ENCODE results near the gene B3GAT3. TPM values are rescaled to one million over a fixed set of nuclear protein-coding genes. Genes with fewer than 3 reads are reported as not detected.
"Not testable (repeated sequence)": the region's sequence is repeated elsewhere in the genome, so short reads cannot be mapped to it uniquely, and the experiment has no call there.

The B3GAT3 gene
- total RNA-seq, 1 experiment from 2014 or later, result 82.5 TPM

- not testable (repeated sequence) for H3K27ac ChIP-seq; DNase-seq (ENCODE audit: low read depth in 1 of 2, low spot score in 2 of 2); H3K9me3 ChIP-seq (replicated peaks); H3K4me3 ChIP-seq; H3K27me3 ChIP-seq (replicated peaks)
- H3K36me3 ChIP-seq, result peaks cover 49% of the 10 kb centered on the region
- H3K4me1 ChIP-seq (replicated peaks), result peaks cover 16% of the 10 kb centered on the region
These were observed 28.5 kb upstream of the B3GAT3 start for GRCh38 chr11:62650283-62650682.

- no peak overlapping the region for H3K27ac ChIP-seq
- no peaks in the 10 kb centered on the region; the same call in 1 of the 2 replicates for H3K9me3 ChIP-seq (replicated peaks)
- H3K4me3 ChIP-seq, result no peak overlapping the region
- H3K27me3 ChIP-seq (replicated peaks), result no peaks in the 10 kb centered on the region
- peaks cover 56% of the 10 kb centered on the region for H3K36me3 ChIP-seq
- H3K4me1 ChIP-seq (replicated peaks), result peaks cover 20% of the 10 kb centered on the region
- no peak for DNase-seq (ENCODE audit: low read depth in 1 of 2, low spot score in 2 of 2)
These were observed 27.7 kb upstream of the B3GAT3 start for GRCh38 chr11:62649486-62649885.

- no peaks in the 10 kb centered on the region for H3K27me3 ChIP-seq (replicated peaks)
- peaks cover 61% of the 10 kb centered on the region for H3K36me3 ChIP-seq
- no peak overlapping the region for H3K4me3 ChIP-seq
- no peak for DNase-seq (ENCODE audit: low read depth in 1 of 2, low spot score in 2 of 2)
- no peak overlapping the region for H3K27ac ChIP-seq
- H3K4me1 ChIP-seq (replicated peaks), result peaks cover 15% of the 10 kb centered on the region
- no peaks in the 10 kb centered on the region; the same call in 1 of the 2 replicates for H3K9me3 ChIP-seq (replicated peaks)
These were observed 27.2 kb upstream of the B3GAT3 start for GRCh38 chr11:62648967-62649364.

- H3K36me3 ChIP-seq, result peaks cover 67% of the 10 kb centered on the region
- DNase-seq (ENCODE audit: low read depth in 1 of 2, low spot score in 2 of 2), result no peak
- H3K27me3 ChIP-seq (replicated peaks), result no peaks in the 10 kb centered on the region
- no peak overlapping the region for H3K27ac ChIP-seq
- no peak overlapping the region for H3K4me3 ChIP-seq
- no peaks in the 10 kb centered on the region; the same call in 1 of the 2 replicates for H3K9me3 ChIP-seq (replicated peaks)
- peaks cover 15% of the 10 kb centered on the region for H3K4me1 ChIP-seq (replicated peaks)
These were observed 26.6 kb upstream of the B3GAT3 start for GRCh38 chr11:62648185-62648966.

GRCh38 chr11:62647609-62648005 is 25.8 kb upstream of the B3GAT3 start:
- H3K4me1 ChIP-seq (replicated peaks), result peaks cover 15% of the 10 kb centered on the region
- no peak for DNase-seq (ENCODE audit: low read depth in 1 of 2, low spot score in 2 of 2)
- peaks cover 71% of the 10 kb centered on the region for H3K36me3 ChIP-seq
- no peak overlapping the region for H3K4me3 ChIP-seq
- no peak overlapping the region for H3K27ac ChIP-seq
- H3K9me3 ChIP-seq (replicated peaks), result no peaks in the 10 kb centered on the region
- no peaks in the 10 kb centered on the region for H3K27me3 ChIP-seq (replicated peaks)

GRCh38 chr11:62646825-62647608 is 25.2 kb upstream of the B3GAT3 start:
- H3K27ac ChIP-seq, result no peak overlapping the region
- peaks cover 15% of the 10 kb centered on the region for H3K4me1 ChIP-seq (replicated peaks)

GRCh38 chr11:62645946-62646824 is 24.4 kb upstream of the B3GAT3 start, which contains the start of gene GANAB:
Gene GANAB (minus strand): TSS chr11:62646613. CDS start chr11:62646599, 14 bp downstream.
- peak; percentile 96 to 100 for DNase-seq (ENCODE audit: low read depth in 1 of 2, low spot score in 2 of 2)
- H3K36me3 ChIP-seq, result peaks cover 80% of the 10 kb centered on the region

More at GRCh38 chr11:62646825-62647608, 25.2 kb upstream of the B3GAT3 start:
- Histone ChIP-seq H3K36me3 (peaks cover 77% of the 10 kb centered on the region), H3K4me3 (no peak overlapping the region), H3K9me3 (replicated peaks) (no peaks in the 10 kb centered on the region), H3K27me3 (replicated peaks) (no peaks in the 10 kb centered on the region)
- DNase-seq (ENCODE audit: low read depth in 1 of 2, low spot score in 2 of 2), result no peak

GRCh38 chr11:62645671-62645945 is 23.8 kb upstream of the B3GAT3 start:
- DNase-seq (ENCODE audit: low read depth in 1 of 2, low spot score in 2 of 2), result no peak
- Histone ChIP-seq H3K4me1 (replicated peaks) (peaks cover 15% of the 10 kb centered on the region), H3K36me3 (peaks cover 82% of the 10 kb centered on the region), H3K27me3 (replicated peaks) (no peaks in the 10 kb centered on the region), H3K27ac (peak overlapping the region; percentile 67; the same call in 1 of the 2 replicates), H3K9me3 (replicated peaks) (no peaks in the 10 kb centered on the region), H3K4me3 (peak overlapping the region; percentile 77)

More at GRCh38 chr11:62645946-62646824, 24.4 kb upstream of the B3GAT3 start, which contains the start of gene GANAB:
- Histone ChIP-seq H3K4me3 (peak within 1 kb of the TSS; percentile 77), H3K27ac (peak within 1 kb of the TSS; percentile 67), H3K4me1 (replicated peaks) (peaks cover 15% of the 10 kb centered on the region), H3K9me3 (replicated peaks) (no peaks in the 10 kb centered on the region), H3K27me3 (replicated peaks) (no peaks in the 10 kb centered on the region)

- Histone ChIP-seq H3K27ac (no peak overlapping the region), H3K4me1 (replicated peaks) (peaks cover 15% of the 10 kb centered on the region)
- no peak for DNase-seq (ENCODE audit: low read depth in 1 of 2, low spot score in 2 of 2)
These were observed 22.4 kb upstream of the B3GAT3 start for GRCh38 chr11:62644220-62644619.

GRCh38 chr11:62632492-62632891 is 10.7 kb upstream of the B3GAT3 start:
- no peaks in the 10 kb centered on the region for H3K27me3 ChIP-seq (replicated peaks)
- peaks cover 100% of the 10 kb centered on the region for H3K36me3 ChIP-seq
- no peaks in the 10 kb centered on the region for H3K4me1 ChIP-seq (replicated peaks)
- H3K27ac ChIP-seq, result no peak overlapping the region
- no peak for DNase-seq (ENCODE audit: low read depth in 1 of 2, low spot score in 2 of 2)
- H3K9me3 ChIP-seq (replicated peaks), result no peaks in the 10 kb centered on the region
- H3K4me3 ChIP-seq, result no peak overlapping the region

More at GRCh38 chr11:62644220-62644619, 22.4 kb upstream of the B3GAT3 start:
- Histone ChIP-seq H3K4me3 (no peak overlapping the region), H3K9me3 (replicated peaks) (no peaks in the 10 kb centered on the region), H3K27me3 (replicated peaks) (no peaks in the 10 kb centered on the region), H3K36me3 (peaks cover 77% of the 10 kb centered on the region)

GRCh38 chr11:62627713-62628112 is 5.9 kb upstream of the B3GAT3 start:
- no peak for DNase-seq (ENCODE audit: low read depth in 1 of 2, low spot score in 2 of 2)
- no peak overlapping the region for H3K4me3 ChIP-seq
- no peaks in the 10 kb centered on the region for H3K27me3 ChIP-seq (replicated peaks)
- peaks cover 84% of the 10 kb centered on the region for H3K36me3 ChIP-seq
- no peak overlapping the region for H3K27ac ChIP-seq
- H3K9me3 ChIP-seq (replicated peaks), result no peaks in the 10 kb centered on the region
- no peaks in the 10 kb centered on the region for H3K4me1 ChIP-seq (replicated peaks)

GRCh38 chr11:62622476-62623089 is 797 bp upstream of the B3GAT3 start:
- peaks cover 41% of the 10 kb centered on the region for H3K36me3 ChIP-seq
- no peaks in the 10 kb centered on the region for H3K27me3 ChIP-seq (replicated peaks)
- peak overlapping the region; percentile 55 for H3K4me3 ChIP-seq
- DNase-seq (ENCODE audit: low read depth in 1 of 2, low spot score in 2 of 2), result no peak
- H3K4me1 ChIP-seq (replicated peaks), result peaks cover 9% of the 10 kb centered on the region
- no peaks in the 10 kb centered on the region for H3K9me3 ChIP-seq (replicated peaks)
- H3K27ac ChIP-seq, result peak overlapping the region; percentile 71

- no peaks in the 10 kb centered on the region for H3K9me3 ChIP-seq (replicated peaks)
- H3K27ac ChIP-seq, result peak overlapping the region; percentile 17; the same call in 1 of the 2 replicates
- peaks cover 41% of the 10 kb centered on the region for H3K36me3 ChIP-seq
- peak overlapping the region; percentile 55 for H3K4me3 ChIP-seq
- no peaks in the 10 kb centered on the region for H3K27me3 ChIP-seq (replicated peaks)
- DNase-seq (ENCODE audit: low read depth in 1 of 2, low spot score in 2 of 2), result no peak
- peaks cover 9% of the 10 kb centered on the region for H3K4me1 ChIP-seq (replicated peaks)
These were observed 689 bp downstream of the B3GAT3 start for GRCh38 chr11:62621027-62621566.

Measured in SJSA1 (cell line).